ENCODE data around the gene CIDEA. TPM values are rescaled to one million over a fixed set of nuclear protein-coding genes. Genes with fewer than 3 reads are reported as not detected.

CIDEA gene
- total RNA-seq, 4 donors from 2014 or later, result 336 to 1,182 (median 491) TPM

- TF ChIP-seq, protein P1, sequence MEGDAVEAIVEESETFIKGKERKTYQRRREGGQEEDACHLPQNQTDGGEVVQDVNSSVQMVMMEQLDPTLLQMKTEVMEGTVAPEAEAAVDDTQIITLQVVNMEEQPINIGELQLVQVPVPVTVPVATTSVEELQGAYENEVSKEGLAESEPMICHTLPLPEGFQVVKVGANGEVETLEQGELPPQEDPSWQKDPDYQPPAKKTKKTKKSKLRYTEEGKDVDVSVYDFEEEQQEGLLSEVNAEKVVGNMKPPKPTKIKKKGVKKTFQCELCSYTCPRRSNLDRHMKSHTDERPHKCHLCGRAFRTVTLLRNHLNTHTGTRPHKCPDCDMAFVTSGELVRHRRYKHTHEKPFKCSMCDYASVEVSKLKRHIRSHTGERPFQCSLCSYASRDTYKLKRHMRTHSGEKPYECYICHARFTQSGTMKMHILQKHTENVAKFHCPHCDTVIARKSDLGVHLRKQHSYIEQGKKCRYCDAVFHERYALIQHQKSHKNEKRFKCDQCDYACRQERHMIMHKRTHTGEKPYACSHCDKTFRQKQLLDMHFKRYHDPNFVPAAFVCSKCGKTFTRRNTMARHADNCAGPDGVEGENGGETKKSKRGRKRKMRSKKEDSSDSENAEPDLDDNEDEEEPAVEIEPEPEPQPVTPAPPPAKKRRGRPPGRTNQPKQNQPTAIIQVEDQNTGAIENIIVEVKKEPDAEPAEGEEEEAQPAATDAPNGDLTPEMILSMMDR (IDR thresholded peaks at IDR 0.05; ENCODE audit: low read depth), result no peak
Observed at GRCh38 chr18:12281861-12282260, 27.7 kb downstream of the CIDEA start.

DNA sequence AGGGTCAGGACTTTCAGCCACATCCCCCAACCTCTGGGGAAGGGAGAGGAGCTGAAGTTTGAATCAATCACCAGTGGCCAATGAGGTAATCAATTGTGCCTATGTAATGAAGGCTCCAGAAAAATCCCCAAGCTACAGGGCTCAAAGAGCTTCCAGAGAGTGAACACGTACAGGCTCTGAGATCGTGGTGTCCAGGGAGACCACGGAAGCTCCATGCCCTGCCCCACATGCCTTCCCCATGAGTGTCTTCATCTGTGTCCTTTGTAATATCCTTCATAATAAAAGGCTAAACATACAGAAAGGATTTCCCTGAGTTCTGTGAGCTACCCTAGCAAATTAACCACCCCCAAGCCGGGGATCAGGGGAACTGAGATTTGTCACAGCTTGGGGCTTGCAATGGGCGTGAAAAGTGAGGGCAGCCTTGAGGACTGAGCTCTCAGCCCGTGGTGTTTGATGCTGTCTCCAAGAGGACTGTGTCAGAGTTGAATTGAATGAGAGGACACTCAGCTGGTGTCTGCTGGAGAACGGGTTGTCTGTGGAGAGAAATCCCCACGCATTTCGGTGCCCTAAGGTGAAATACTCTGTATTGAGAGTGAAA is 28.4 kb downstream of the CIDEA start:
- TF ChIP-seq, protein P1 (IDR thresholded peaks at IDR 0.05; ENCODE audit: low read depth), result no peak

DNA sequence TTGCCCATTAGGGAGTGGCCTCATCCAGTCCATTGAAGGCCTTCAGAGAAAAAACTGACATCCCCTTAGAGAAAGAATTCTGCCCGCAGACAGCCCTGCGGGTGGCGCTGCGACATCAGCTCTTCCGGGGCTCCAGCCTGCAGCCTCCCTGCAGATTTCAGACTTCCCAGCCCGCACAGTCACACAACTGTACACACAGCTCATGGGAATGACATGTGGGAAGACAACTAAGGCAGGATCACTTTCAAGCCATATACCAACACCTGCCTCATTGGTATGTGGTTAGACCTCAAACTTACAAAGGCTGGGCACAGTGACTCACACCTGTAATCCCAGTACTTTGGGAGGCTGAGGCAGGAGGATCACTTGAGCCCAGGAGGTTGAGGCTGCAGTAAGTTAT is 29.1 kb downstream of the CIDEA start:
- TF ChIP-seq, protein P1 (IDR thresholded peaks at IDR 0.05; ENCODE audit: low read depth), result no peak

GRCh38 chr18:12283666-12284065 is 29.5 kb downstream of the CIDEA start:
- TF ChIP-seq, protein P1 (IDR thresholded peaks at IDR 0.05; ENCODE audit: low read depth), result no peak

DNA sequence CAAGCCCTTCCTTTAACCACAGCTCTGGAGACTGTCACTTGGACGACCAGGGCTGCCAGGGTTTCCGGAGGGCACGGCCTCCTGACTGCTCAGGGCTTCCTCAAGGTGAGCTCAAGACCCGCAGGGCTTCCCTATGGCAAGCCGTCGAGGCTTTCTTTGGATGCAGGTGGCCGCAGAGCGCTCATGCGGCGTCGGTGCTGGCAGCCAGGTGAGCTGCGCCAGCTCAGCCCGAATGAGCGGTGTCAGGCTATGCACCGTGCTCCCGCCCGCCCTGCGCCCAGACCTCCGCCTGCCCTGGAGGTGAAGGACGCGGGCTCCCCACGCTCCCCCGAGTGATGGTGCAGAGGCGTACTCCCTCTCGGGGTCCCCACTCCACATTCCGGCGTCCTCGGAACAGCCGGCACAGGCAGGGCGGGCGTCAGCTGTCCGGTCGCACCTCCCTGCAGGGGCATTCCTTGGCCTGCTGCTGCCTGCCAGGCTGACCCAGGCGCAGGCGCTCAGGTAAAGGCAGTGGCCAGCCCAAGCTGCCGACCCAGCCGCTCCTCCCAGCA is 33.0 kb downstream of the CIDEA start:
- TF ChIP-seq, protein P1 (IDR thresholded peaks at IDR 0.05; ENCODE audit: low read depth), result no peak

GRCh38 chr18:12287684-12288402 is 33.7 kb downstream of the CIDEA start:
- TF ChIP-seq, protein P1 (IDR thresholded peaks at IDR 0.05; ENCODE audit: low read depth), result no peak

GRCh38 chr18:12288403-12288755 is 34.2 kb downstream of the CIDEA start:
- TF ChIP-seq, protein P1 (IDR thresholded peaks at IDR 0.05; ENCODE audit: low read depth), result no peak

Measured in subcutaneous adipose tissue (tissue), 4 donors.